Measurements from ENCODE around the gene VEZF1. TPM values are rescaled to one million over a fixed set of nuclear protein-coding genes. Genes with fewer than 3 reads are reported as not detected.

Gene VEZF1
- total RNA-seq, 1 donor from 2014 or later: 82.5 TPM

DNA sequence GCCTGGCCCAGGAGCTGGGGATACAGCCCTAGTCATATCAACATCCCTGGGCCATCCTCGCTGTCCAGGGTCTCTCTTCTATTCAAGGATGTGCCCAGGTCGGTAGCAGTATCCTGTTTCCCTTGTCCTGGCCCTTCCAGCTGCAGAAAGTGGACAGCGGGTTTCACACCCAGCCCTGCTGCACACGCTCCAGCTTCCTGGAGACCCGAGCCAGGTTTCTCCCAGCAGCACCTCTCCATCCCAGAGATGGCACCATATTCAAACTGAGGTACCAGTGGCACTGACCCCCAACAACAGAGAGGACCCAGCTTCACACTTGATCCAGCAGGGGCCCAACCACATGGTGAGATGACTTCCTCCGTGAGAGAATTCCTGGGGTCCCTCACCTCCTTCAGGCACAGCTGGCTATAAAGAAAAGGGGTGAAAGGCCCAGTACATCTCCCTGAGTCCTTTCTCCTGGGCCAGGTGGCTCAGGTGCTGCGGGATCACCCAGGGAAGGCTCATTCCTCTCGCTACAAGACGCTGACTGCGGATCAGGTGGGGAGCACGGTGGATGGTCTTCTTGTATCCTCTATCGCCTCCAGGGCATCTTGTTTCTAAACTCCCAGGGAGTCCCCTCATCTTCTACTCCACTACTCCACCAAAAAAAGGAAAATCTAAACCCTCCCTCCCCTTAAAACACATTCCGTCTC is 34.2 kb downstream of the VEZF1 start:
- Mint-ChIP-seq H3K36me3 (no peaks in the 10 kb centered on the region), H3K27me3 (ENCODE audit: low read depth) (no peaks in the 10 kb centered on the region), H3K4me1 (peaks cover 68% of the 10 kb centered on the region), H3K27ac (peak overlapping the region; percentile 85), H3K9me3 (no peaks in the 10 kb centered on the region), H3K4me3 (peak overlapping the region; percentile 70)
- no peak for DNase-seq (ENCODE audit: low spot score in 2 of 2, unreplicated experiment in 2 of 2)
- TF ChIP-seq, protein P1, sequence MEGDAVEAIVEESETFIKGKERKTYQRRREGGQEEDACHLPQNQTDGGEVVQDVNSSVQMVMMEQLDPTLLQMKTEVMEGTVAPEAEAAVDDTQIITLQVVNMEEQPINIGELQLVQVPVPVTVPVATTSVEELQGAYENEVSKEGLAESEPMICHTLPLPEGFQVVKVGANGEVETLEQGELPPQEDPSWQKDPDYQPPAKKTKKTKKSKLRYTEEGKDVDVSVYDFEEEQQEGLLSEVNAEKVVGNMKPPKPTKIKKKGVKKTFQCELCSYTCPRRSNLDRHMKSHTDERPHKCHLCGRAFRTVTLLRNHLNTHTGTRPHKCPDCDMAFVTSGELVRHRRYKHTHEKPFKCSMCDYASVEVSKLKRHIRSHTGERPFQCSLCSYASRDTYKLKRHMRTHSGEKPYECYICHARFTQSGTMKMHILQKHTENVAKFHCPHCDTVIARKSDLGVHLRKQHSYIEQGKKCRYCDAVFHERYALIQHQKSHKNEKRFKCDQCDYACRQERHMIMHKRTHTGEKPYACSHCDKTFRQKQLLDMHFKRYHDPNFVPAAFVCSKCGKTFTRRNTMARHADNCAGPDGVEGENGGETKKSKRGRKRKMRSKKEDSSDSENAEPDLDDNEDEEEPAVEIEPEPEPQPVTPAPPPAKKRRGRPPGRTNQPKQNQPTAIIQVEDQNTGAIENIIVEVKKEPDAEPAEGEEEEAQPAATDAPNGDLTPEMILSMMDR (IDR thresholded peaks at IDR 0.05; ENCODE audit: unreplicated experiment): no peak

DNA sequence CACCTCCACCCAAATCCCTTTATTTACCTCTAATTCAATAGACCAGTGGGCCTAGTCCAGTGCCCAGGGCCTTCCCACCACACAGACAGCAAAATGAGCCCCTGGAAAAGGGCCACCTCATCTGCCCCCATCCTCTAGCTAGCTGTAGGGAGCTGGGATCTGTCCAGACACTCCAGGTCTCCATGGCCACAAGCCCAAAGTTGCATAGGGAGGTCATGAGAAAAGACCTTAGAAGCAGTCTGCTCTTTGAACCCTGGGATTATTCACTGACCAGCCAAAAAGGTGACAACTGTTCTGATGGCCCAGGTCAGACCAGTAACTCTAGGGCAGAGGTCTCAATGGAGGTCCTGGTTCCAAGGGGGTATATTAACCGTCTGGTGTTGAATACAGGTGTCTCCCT is 34.8 kb downstream of the VEZF1 start:
- peak overlapping the region; percentile 83 for H3K27ac Mint-ChIP-seq
- no peaks in the 10 kb centered on the region for H3K9me3 Mint-ChIP-seq
- TF ChIP-seq, protein P1 (IDR thresholded peaks at IDR 0.05; ENCODE audit: unreplicated experiment): no peak
- H3K4me3 Mint-ChIP-seq: peak overlapping the region; percentile 70
- peaks cover 74% of the 10 kb centered on the region for H3K4me1 Mint-ChIP-seq
- no peak for DNase-seq (ENCODE audit: low spot score in 2 of 2, unreplicated experiment in 2 of 2)
- no peaks in the 10 kb centered on the region for H3K36me3 Mint-ChIP-seq
- H3K27me3 Mint-ChIP-seq (ENCODE audit: low read depth): no peaks in the 10 kb centered on the region

DNA sequence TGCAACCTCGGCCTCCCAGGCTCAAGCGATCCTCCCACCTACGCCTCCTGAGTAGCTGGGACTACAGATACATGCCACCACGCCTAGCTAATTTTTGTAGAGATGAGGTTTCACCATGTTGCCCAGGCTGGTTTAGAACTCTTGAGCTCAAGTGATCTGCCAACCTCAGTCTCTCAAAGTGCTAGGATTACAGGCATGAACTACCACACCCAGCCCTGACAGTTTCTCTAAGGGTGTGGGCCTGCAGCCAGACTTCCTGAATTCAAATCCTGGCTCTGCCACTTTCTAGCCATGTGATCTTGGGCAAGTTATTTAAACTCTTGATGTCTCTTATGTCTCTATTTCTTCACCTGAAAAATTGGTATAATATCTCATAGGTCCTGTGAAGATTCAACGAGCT is 38.4 kb downstream of the VEZF1 start:
- no peaks in the 10 kb centered on the region for H3K27me3 Mint-ChIP-seq (ENCODE audit: low read depth)
- TF ChIP-seq, protein P1 (IDR thresholded peaks at IDR 0.05; ENCODE audit: unreplicated experiment): no peak
- peaks cover 79% of the 10 kb centered on the region for H3K4me1 Mint-ChIP-seq
- H3K36me3 Mint-ChIP-seq: no peaks in the 10 kb centered on the region
- no peaks in the 10 kb centered on the region for H3K9me3 Mint-ChIP-seq
- DNase-seq (ENCODE audit: low spot score in 2 of 2, unreplicated experiment in 2 of 2): no peak
- H3K27ac Mint-ChIP-seq: peak overlapping the region; percentile 99
- no peak overlapping the region for H3K4me3 Mint-ChIP-seq

DNA sequence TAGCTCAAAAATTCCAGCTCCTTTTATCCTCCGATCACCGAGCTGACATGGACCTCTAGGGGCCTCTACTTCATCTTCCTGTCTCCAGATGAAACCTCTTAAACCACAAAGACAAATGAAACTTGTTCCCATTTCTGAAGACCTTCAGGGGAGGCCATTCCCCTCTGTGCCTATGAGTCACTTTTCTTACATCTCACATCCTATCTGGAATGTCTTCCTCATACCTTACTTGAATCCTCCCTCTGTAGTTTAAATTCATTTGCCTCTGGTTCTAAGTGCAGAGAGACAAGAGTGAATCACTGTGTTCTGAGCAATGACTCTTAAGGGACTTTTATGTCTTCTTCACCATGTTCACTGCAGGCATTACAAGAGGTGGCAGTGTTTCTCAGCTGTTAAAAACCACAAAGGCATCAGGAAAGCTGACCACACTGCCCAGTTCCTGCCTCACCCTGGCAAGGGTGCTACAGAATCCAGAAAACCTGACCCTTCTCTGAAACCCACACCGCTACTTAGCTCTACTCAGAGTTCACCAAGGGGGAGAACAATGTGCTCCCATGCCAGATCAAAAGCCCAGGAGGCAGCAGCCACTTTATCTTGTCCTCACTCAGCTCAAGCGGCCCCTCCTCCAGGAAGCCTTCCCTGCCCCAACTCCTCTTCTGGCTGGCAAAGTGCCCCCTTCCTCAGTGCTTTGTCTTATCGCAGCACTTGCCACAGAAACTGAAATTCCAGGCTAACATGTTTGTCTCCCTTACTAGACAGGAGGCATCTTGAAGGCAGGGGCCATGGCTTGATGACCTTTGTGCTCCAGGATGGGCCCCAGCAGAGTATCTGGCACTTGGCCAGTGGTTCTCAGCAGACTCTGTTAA is 39.3 kb downstream of the VEZF1 start:
- no peaks in the 10 kb centered on the region for H3K9me3 Mint-ChIP-seq
- peaks cover 78% of the 10 kb centered on the region for H3K4me1 Mint-ChIP-seq
- no peak overlapping the region for H3K4me3 Mint-ChIP-seq
- no peaks in the 10 kb centered on the region for H3K27me3 Mint-ChIP-seq (ENCODE audit: low read depth)
- TF ChIP-seq, protein P1 (IDR thresholded peaks at IDR 0.05; ENCODE audit: unreplicated experiment): no peak
- H3K27ac Mint-ChIP-seq: peak overlapping the region; percentile 99
- no peaks in the 10 kb centered on the region for H3K36me3 Mint-ChIP-seq
- no peak for DNase-seq (ENCODE audit: low spot score in 2 of 2, unreplicated experiment in 2 of 2)

DNA sequence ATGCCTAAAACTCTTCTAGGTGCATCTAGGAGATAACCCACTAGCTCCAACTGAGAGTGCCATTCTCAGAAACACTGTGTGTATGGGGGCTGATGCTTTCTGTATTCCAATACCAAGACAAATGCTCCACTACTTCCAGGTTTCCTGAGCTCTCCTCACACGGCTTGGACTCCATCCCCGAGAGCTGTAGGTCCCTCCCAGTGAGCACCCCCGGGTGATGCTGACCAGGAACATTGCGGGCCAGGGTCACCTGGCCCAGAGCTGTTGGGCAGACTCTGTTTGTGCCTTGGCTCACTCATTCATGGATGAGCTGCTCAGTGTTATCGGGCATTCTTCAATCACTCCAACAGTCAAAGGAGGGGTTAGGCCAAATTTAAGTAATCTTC is 39.9 kb downstream of the VEZF1 start:
- Mint-ChIP-seq H3K27me3 (ENCODE audit: low read depth) (no peaks in the 10 kb centered on the region), H3K36me3 (no peaks in the 10 kb centered on the region), H3K9me3 (no peaks in the 10 kb centered on the region), H3K4me1 (peaks cover 79% of the 10 kb centered on the region), H3K27ac (peak overlapping the region; percentile 99), H3K4me3 (no peak overlapping the region)
- TF ChIP-seq, protein P1 (IDR thresholded peaks at IDR 0.05; ENCODE audit: unreplicated experiment): no peak
- no peak for DNase-seq (ENCODE audit: low spot score in 2 of 2, unreplicated experiment in 2 of 2)
